IMR-90 (cell line): ENCODE results near the gene TAS2R10.

Source experiments
- CEBPB ChIP-seq: IDR thresholded peaks from 2 replicates; pipeline ENCODE4 v1.6.1; 2012; ENCODE audit warnings: low read depth, low read length, improper control_type of control experiment
- CHD1 ChIP-seq: IDR thresholded peaks from 2 replicates; pipeline ENCODE4 v1.6.1; 2012; ENCODE audit warnings: low read depth, low read length, improper control_type of control experiment
- CTCF ChIP-seq: conservative IDR thresholded peaks from 2 replicates; pipeline ENCODE4 v1.5.1; 2012; ENCODE audit warnings: mild to moderate bottlenecking, low read depth, low read length, improper control_type of control experiment
- FOS ChIP-seq: fragments of 150-350 bp; IDR thresholded peaks from 2 replicates; pipeline ENCODE4 v1.6.1; 2016; ENCODE audit warnings: low read depth, low read length
- MAZ ChIP-seq: IDR thresholded peaks from 2 replicates; pipeline ENCODE4 v1.6.1; 2012; ENCODE audit warnings: low read depth, mild to moderate bottlenecking, low read length, improper control_type of control experiment, moderate library complexity, borderline replicate concordance
- POLR2A ChIP-seq: IDR thresholded peaks from 2 replicates; pipeline ENCODE4 v1.6.1; 2012; ENCODE audit warnings: mild to moderate bottlenecking, low read depth, low read length
- RAD21 ChIP-seq: IDR thresholded peaks from 2 replicates; pipeline ENCODE4 v1.6.1; 2012; ENCODE audit warnings: low read length, improper control_type of control experiment
- SMC3 ChIP-seq: fragments of 150-350 bp; IDR thresholded peaks from 2 replicates; pipeline ENCODE4 v1.6.1; 2016; ENCODE audit warnings: low read depth, mild to moderate bottlenecking, antibody characterized with exemption, low read length, moderate library complexity

GRCh38 chr12:10810068-10810467, 16.1 kb downstream of the TAS2R10 start, which contains the start of gene TAS2R9:
- TF ChIP-seq CTCF (no peak), FOS (no peak), POLR2A (no peak), CEBPB (no peak), SMC3 (no peak), RAD21 (no peak), MAZ (no peak), CHD1 (no peak)
